Measurements from ENCODE around the gene ARF6.

The ARF6 gene

DNA sequence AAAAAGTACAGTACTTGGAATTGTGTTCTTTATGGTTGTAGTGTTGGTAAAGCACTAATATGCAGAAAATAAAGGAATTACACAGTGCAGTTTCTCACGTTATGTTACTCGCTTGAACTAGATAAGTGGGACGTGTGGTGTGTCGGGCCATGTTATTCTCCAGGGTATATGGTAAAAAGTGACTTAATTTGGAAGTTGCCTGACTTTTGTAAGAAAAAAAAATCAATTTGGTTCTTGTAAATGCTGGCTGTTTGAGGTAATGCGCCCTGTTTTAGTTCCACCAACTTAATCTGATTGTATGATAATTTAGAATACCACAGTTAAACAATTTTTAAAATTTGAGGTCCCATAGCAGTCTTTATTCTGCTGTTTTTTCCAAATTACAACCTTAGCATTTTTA lies 4.1 kb downstream of the ARF6 start:
- TF ChIP-seq, protein P1, sequence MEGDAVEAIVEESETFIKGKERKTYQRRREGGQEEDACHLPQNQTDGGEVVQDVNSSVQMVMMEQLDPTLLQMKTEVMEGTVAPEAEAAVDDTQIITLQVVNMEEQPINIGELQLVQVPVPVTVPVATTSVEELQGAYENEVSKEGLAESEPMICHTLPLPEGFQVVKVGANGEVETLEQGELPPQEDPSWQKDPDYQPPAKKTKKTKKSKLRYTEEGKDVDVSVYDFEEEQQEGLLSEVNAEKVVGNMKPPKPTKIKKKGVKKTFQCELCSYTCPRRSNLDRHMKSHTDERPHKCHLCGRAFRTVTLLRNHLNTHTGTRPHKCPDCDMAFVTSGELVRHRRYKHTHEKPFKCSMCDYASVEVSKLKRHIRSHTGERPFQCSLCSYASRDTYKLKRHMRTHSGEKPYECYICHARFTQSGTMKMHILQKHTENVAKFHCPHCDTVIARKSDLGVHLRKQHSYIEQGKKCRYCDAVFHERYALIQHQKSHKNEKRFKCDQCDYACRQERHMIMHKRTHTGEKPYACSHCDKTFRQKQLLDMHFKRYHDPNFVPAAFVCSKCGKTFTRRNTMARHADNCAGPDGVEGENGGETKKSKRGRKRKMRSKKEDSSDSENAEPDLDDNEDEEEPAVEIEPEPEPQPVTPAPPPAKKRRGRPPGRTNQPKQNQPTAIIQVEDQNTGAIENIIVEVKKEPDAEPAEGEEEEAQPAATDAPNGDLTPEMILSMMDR (IDR thresholded peaks at IDR 0.05) = no peak

- TF ChIP-seq, protein P1 (IDR thresholded peaks at IDR 0.05) = no peak
These were observed 4.5 kb downstream of the ARF6 start for GRCh38 chr14:49897414-49897813.

- TF ChIP-seq, protein P1 (IDR thresholded peaks at IDR 0.05) = no peak
These were observed 5.1 kb downstream of the ARF6 start for GRCh38 chr14:49897965-49898364.

DNA sequence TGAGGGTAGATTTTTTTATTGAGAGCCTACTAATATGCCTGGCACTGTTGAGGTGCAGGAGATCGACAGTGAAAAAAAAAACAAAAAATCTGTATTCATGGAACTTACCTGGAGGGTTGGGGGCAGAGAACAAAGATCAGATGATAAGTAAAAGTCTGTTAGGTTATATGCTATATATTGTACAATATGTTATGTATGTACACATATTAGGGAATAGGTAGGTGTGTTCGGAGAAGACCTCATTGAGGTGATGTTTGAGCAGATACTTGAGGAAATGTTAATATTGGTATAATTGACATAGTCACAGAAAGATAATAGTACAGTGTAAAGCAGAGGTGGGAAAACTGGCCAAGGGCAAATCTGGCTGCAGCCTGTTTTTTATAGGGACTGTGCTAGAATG lies 5.6 kb downstream of the ARF6 start:
- TF ChIP-seq, protein P1 (IDR thresholded peaks at IDR 0.05) = no peak

- TF ChIP-seq, protein P1 (IDR thresholded peaks at IDR 0.05) = no peak
These were observed 8.1 kb downstream of the ARF6 start for GRCh38 chr14:49900973-49901372.

GRCh38 chr14:49904270-49904669 lies 11.4 kb downstream of the ARF6 start:
- TF ChIP-seq, protein P1 (IDR thresholded peaks at IDR 0.05) = no peak

- TF ChIP-seq, protein P1 (IDR thresholded peaks at IDR 0.05) = no peak
These were observed 13.1 kb downstream of the ARF6 start for GRCh38 chr14:49905989-49906388.

GRCh38 chr14:49907186-49907585 lies 14.3 kb downstream of the ARF6 start:
- TF ChIP-seq, protein P1 (IDR thresholded peaks at IDR 0.05) = no peak
